WTC11 (cell line): ENCODE results near the gene FAM131C. TPM values are rescaled to one million over a fixed set of nuclear protein-coding genes. Genes with fewer than 3 reads are reported as not detected.

Experiments used
- ATAC-seq: fragments of 200-7000 bp; cut with Tn5 transposase; 2 replicates; pipeline ENCODE4 v1.10.0; 2021; ENCODE audit warnings: mild to moderate bottlenecking, moderate library complexity
- CTCF ChIA-PET: fragments of 300-600 bp; sonication (Branson Sonifier 250); formaldehyde crosslinking; loops from one replicate; lab custom pipeline; 2021; ENCODE audit warnings: antibody characterized with exemption; lab: Charles Lee
- POLR2A ChIA-PET: fragments of 350-600 bp; sonication (Branson Sonifier 250); formaldehyde crosslinking; loops from one replicate; lab custom pipeline; 2021; ENCODE audit warnings: antibody characterized with exemption; lab: Charles Lee
- DNase-seq: peaks from one replicate; pipeline ENCODE4 v3.0.0; 2021; ENCODE audit warnings: low spot score
- H3K27ac Mint-ChIP-seq: 2 replicates; pipeline ENCODE4 v1.8.0; 2021; ENCODE audit warnings: mixed read lengths
- H3K27me3 Mint-ChIP-seq: 2 replicates; pipeline ENCODE4 v1.8.0; 2021; ENCODE audit warnings: low read depth, mild to moderate bottlenecking, moderate library complexity, mixed read lengths
- H3K36me3 Mint-ChIP-seq: 2 replicates; pipeline ENCODE4 v1.8.0; 2021; ENCODE audit warnings: mixed read lengths
- H3K4me1 Mint-ChIP-seq: 2 replicates; pipeline ENCODE4 v1.8.0; 2022; ENCODE audit warnings: mixed read lengths
- H3K4me3 Mint-ChIP-seq: 2 replicates; pipeline ENCODE4 v1.8.0; 2021; ENCODE audit warnings: mild to moderate bottlenecking, moderate library complexity, mixed read lengths
- H3K9me3 Mint-ChIP-seq: 2 replicates; pipeline ENCODE4 v1.8.0; 2021; ENCODE audit warnings: mixed read lengths
- ESRRA ChIP-seq: sonication (generic); formaldehyde crosslinking; IDR thresholded peaks from 2 replicates; pipeline ENCODE4 v1.8.1; 2022; ENCODE audit warnings: mild to moderate bottlenecking, missing genetic modification reagents, borderline replicate concordance
- ETV6 ChIP-seq: sonication (generic); formaldehyde crosslinking; IDR thresholded peaks from 2 replicates; pipeline ENCODE4 v1.8.1; 2022; ENCODE audit warnings: mild to moderate bottlenecking, missing genetic modification reagents
- GTF2I ChIP-seq: fragments of 250-450 bp; sonication (Bioruptor Pico); conservative IDR thresholded peaks from 2 replicates; pipeline ENCODE4 v1.4.0; 2021; ENCODE audit warnings: mild to moderate bottlenecking
- MXD4 ChIP-seq: fragments of 250-450 bp; sonication (Bioruptor Pico); IDR thresholded peaks from 2 replicates; pipeline ENCODE4 v1.8.0; 2021; ENCODE audit warnings: mild to moderate bottlenecking, moderate library complexity, borderline replicate concordance
- NR2C2 ChIP-seq: sonication (generic); formaldehyde crosslinking; IDR thresholded peaks from 2 replicates; pipeline ENCODE4 v1.8.0; 2022; ENCODE audit warnings: mild to moderate bottlenecking, missing genetic modification reagents
- NR3C1 ChIP-seq: sonication (generic); formaldehyde crosslinking; conservative IDR thresholded peaks from 2 replicates; pipeline ENCODE4 v1.8.1; 2023; ENCODE audit warnings: low read depth, mild to moderate bottlenecking, missing genetic modification reagents
- SP1 ChIP-seq: sonication (generic); formaldehyde crosslinking; conservative IDR thresholded peaks from 2 replicates; pipeline ENCODE4 v1.8.1; 2022; ENCODE audit warnings: missing genetic modification reagents
- TCF7 ChIP-seq: sonication (generic); formaldehyde crosslinking; IDR thresholded peaks from 2 replicates; pipeline ENCODE4 v1.8.0; 2022; ENCODE audit warnings: mild to moderate bottlenecking, low read depth, missing genetic modification reagents, moderate library complexity
- ZBTB21 ChIP-seq: sonication (generic); formaldehyde crosslinking; IDR thresholded peaks from 2 replicates; pipeline ENCODE4 v1.8.1; 2023; ENCODE audit warnings: mild to moderate bottlenecking, missing genetic modification reagents, borderline replicate concordance
- ZNF396 ChIP-seq: fragments of 250-450 bp; sonication (Bioruptor Pico); IDR thresholded peaks from 2 replicates; pipeline ENCODE4 v1.8.0; 2021; ENCODE audit warnings: mild to moderate bottlenecking, moderate library complexity, borderline replicate concordance
- total RNA-seq: library from RNA; stranded (reverse); gene quantifications from 3 replicates; pipeline ENCODE4 v1.2.3, GENCODE V29; 2021
- TF ChIP-seq, protein P1 (sequence below): fragments of 250-450 bp; sonication (Bioruptor Pico); IDR thresholded peaks from 2 replicates; pipeline ENCODE4 v1.9.0; 2021; ENCODE audit warnings: mild to moderate bottlenecking
- TF ChIP-seq, protein P2 (sequence below): sonication (generic); formaldehyde crosslinking; IDR thresholded peaks from 2 replicates; pipeline ENCODE4 v1.8.0; 2023; ENCODE audit warnings: missing genetic modification reagents, mild to moderate bottlenecking, borderline replicate concordance
- TF ChIP-seq, protein P3 (sequence below): fragments of 250-450 bp; sonication (Bioruptor Pico); conservative IDR thresholded peaks from 2 replicates; pipeline ENCODE4 v1.9.0; 2021; ENCODE audit warnings: mild to moderate bottlenecking
- TF ChIP-seq, protein P4 (sequence below): sonication (generic); formaldehyde crosslinking; IDR thresholded peaks from 2 replicates; pipeline ENCODE4 v1.8.1; 2022; ENCODE audit warnings: mild to moderate bottlenecking, moderate library complexity, missing genetic modification reagents
- TF ChIP-seq, protein P5 (sequence below): sonication (generic); formaldehyde crosslinking; IDR thresholded peaks from 2 replicates; pipeline ENCODE4 v1.8.0; 2022; ENCODE audit warnings: mild to moderate bottlenecking, missing genetic modification reagents

FAM131C gene
- total RNA-seq, 1 experiment from 2014 or later, result 1.4 TPM

DNA sequence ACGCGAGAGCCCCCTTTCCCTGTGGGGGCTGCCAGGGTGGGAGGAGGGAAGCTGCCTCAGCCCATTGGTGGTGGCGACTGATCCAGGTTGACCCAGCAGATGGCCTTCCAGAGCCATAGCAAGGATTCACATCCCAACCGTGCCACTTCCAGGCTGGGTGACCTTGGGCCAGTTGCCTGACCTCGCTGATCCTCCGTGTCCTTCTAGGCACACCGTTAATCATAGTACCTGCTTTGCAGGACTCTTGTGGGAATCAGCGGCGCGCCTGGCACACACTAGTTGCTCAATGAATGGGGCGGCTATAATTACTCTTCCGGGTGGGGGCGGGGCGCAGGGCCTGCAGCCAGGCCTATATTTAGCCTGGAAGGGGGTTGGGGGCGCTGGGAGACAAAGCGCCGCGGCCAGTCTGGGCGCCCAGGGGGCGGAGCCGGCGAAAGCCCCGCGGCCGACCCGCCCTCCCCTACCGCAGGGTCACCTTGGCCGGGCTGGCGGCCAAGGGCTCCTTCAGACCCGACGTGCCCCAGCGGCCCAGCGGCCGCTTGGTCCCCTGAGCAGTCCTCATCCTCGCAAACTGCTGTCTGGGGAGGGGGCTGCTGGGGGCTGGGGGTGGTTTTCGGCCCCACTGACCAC, 60.7 kb downstream of the FAM131C start:
- Mint-ChIP-seq H3K9me3 (no peaks in the 10 kb centered on the region), H3K4me1 (peaks cover 51% of the 10 kb centered on the region), H3K27me3 (no peaks in the 10 kb centered on the region), H3K4me3 (peak overlapping the region; percentile 66), H3K27ac (peak overlapping the region; percentile 84), H3K36me3 (no peaks in the 10 kb centered on the region)
- DNase-seq (peak; percentile 87), ATAC-seq (peak; percentile 70)
- POLR2A ChIA-PET, result interaction anchor here (1.3 kb wide), 1 partner anchor 14 kb away, joined by 4 read pairs; no protein-coding TSS in a partner anchor
- TF ChIP-seq NR3C1 (no peak), ZBTB21 (CRISPR knock-in tag) (no peak), ZNF396 (CRISPR knock-in tag) (no peak), TCF7 (CRISPR knock-in tag) (no peak), MXD4 (CRISPR knock-in tag) (no peak), ESRRA (CRISPR knock-in tag) (peak; percentile 98), NR2C2 (CRISPR knock-in tag) (no peak), GTF2I (peak; percentile 95), ETV6 (CRISPR knock-in tag) (no peak), SP1 (CRISPR knock-in tag) (peak; percentile 61; the same call in 1 of the 2 replicates)
- TF ChIP-seq, protein P1, sequence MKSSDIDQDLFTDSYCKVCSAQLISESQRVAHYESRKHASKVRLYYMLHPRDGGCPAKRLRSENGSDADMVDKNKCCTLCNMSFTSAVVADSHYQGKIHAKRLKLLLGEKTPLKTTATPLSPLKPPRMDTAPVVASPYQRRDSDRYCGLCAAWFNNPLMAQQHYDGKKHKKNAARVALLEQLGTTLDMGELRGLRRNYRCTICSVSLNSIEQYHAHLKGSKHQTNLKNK (CRISPR knock-in tag), result no peak
- TF ChIP-seq, protein P2, sequence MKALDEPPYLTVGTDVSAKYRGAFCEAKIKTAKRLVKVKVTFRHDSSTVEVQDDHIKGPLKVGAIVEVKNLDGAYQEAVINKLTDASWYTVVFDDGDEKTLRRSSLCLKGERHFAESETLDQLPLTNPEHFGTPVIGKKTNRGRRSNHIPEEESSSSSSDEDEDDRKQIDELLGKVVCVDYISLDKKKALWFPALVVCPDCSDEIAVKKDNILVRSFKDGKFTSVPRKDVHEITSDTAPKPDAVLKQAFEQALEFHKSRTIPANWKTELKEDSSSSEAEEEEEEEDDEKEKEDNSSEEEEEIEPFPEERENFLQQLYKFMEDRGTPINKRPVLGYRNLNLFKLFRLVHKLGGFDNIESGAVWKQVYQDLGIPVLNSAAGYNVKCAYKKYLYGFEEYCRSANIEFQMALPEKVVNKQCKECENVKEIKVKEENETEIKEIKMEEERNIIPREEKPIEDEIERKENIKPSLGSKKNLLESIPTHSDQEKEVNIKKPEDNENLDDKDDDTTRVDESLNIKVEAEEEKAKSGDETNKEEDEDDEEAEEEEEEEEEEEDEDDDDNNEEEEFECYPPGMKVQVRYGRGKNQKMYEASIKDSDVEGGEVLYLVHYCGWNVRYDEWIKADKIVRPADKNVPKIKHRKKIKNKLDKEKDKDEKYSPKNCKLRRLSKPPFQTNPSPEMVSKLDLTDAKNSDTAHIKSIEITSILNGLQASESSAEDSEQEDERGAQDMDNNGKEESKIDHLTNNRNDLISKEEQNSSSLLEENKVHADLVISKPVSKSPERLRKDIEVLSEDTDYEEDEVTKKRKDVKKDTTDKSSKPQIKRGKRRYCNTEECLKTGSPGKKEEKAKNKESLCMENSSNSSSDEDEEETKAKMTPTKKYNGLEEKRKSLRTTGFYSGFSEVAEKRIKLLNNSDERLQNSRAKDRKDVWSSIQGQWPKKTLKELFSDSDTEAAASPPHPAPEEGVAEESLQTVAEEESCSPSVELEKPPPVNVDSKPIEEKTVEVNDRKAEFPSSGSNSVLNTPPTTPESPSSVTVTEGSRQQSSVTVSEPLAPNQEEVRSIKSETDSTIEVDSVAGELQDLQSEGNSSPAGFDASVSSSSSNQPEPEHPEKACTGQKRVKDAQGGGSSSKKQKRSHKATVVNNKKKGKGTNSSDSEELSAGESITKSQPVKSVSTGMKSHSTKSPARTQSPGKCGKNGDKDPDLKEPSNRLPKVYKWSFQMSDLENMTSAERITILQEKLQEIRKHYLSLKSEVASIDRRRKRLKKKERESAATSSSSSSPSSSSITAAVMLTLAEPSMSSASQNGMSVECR, result no peak
- TF ChIP-seq, protein P3, sequence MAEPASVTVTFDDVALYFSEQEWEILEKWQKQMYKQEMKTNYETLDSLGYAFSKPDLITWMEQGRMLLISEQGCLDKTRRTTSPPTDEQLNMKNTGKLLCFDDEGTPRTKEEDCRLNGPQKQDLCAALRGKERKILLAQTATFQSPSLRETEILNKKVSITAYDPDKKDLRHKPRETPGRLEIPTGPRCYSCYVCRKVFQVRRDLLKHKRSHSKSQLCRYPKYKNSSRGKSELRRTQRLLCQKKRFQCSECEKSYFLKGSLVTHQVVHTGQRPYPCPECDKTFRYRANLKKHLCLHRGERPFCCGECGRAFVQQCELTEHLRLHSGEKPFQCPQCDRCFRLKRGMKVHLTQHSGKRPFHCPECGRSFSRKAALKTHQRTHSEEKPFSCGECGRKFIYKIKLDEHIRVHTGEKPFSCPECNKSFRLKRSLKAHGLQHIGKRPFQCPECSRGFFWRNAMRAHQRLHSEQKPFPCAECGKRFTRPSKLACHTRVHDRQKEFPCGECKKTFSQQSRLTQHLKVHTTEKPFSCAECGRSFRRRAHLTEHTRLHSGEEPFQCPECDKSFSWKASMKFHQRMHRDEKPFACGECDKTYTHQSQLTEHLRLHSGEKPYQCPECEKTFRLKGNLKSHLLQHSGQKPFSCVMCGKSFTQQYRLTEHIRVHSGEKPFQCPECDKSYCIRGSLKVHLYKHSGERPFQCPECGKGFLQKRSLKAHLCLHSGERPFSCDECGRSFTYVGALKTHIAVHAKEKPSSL, result no peak
- TF ChIP-seq, protein P4, sequence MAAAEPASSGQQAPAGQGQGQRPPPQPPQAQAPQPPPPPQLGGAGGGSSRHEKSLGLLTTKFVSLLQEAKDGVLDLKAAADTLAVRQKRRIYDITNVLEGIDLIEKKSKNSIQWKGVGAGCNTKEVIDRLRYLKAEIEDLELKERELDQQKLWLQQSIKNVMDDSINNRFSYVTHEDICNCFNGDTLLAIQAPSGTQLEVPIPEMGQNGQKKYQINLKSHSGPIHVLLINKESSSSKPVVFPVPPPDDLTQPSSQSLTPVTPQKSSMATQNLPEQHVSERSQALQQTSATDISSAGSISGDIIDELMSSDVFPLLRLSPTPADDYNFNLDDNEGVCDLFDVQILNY (CRISPR knock-in tag), result peak; percentile 18; the same call in 1 of the 2 replicates
- TF ChIP-seq, protein P5, sequence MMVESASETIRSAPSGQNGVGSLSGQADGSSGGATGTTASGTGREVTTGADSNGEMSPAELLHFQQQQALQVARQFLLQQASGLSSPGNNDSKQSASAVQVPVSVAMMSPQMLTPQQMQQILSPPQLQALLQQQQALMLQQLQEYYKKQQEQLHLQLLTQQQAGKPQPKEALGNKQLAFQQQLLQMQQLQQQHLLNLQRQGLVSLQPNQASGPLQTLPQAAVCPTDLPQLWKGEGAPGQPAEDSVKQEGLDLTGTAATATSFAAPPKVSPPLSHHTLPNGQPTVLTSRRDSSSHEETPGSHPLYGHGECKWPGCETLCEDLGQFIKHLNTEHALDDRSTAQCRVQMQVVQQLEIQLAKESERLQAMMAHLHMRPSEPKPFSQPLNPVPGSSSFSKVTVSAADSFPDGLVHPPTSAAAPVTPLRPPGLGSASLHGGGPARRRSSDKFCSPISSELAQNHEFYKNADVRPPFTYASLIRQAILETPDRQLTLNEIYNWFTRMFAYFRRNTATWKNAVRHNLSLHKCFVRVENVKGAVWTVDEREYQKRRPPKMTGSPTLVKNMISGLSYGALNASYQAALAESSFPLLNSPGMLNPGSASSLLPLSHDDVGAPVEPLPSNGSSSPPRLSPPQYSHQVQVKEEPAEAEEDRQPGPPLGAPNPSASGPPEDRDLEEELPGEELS, result 0 out of 2 replicates have a peak, but pooled peaks have one; percentile 67
- CTCF ChIA-PET, result interaction anchor here (0.9 to 4.1 kb wide), 8 partner anchors 13 to 70 kb away, joined by 3 to 20 read pairs (median 3); partner anchors contain the start of gene ZBTB17
